ENCODE results near the gene DGCR2.
"Not testable (repeated sequence)": the region's sequence is repeated elsewhere in the genome, so short reads cannot be mapped to it uniquely, and the experiment has no call there.

DGCR2 gene

DNA sequence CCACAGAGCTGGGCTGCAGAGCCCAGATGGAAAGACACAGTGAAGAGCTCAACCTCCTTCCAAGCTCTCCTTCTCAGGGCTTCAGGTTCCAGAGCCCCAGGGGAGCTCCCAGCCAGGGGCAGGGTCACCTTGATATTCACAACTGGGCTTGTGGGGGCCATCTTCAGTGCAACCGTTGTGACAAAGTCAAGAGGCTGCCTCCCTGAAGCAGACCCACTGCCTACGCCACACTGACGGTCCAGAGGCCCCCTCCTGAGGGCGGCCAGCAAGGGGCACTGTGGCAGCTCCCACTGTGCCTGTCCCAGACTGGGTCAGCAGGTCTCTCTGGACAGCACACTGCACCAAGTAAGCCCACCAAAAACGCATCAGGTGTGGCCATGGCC, 84.1 kb downstream of the DGCR2 start:
- DNase-seq: no peak

DNA sequence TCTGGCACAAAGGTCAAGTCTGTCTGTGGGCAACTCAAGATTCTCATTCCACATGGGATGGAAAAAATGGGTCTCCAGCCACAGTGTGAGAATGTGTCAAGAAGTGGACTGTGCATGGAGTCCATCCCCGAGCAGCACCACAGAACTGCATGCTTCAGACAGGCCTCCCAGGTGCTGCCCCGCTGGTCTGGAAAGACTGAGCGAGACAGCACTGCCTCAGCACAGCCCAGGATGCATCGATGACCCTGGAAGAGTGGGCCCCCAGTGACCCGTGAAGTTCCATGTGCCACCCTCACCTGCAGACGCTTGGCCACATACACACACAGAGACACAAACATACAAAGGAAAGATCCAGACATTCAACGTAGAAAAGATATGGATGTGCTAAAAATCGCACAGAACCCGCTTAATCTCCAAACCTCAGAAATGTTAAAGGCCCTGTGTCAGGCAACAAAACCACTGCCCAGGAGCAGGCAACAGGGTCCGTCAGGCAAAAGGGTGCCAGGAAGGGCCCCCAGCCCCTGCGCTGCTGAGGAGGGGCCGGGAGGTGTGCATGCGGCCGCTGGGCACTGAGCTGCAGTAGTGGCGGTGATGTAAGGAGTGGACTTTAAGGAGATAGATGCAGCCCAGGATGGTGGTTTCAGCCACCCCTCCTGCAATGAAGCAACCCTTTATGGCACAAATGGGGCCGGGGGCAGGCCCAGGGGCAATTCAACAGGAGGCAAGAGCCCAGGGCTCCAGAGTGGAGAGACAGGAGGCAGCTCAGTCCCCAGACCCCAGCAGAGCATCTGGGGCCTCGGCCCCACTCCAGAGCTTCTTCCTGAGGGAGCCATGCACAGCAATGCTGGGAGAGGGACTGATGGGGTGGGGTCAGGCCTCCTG, 84.7 kb downstream of the DGCR2 start:
- no peak for DNase-seq

DNA sequence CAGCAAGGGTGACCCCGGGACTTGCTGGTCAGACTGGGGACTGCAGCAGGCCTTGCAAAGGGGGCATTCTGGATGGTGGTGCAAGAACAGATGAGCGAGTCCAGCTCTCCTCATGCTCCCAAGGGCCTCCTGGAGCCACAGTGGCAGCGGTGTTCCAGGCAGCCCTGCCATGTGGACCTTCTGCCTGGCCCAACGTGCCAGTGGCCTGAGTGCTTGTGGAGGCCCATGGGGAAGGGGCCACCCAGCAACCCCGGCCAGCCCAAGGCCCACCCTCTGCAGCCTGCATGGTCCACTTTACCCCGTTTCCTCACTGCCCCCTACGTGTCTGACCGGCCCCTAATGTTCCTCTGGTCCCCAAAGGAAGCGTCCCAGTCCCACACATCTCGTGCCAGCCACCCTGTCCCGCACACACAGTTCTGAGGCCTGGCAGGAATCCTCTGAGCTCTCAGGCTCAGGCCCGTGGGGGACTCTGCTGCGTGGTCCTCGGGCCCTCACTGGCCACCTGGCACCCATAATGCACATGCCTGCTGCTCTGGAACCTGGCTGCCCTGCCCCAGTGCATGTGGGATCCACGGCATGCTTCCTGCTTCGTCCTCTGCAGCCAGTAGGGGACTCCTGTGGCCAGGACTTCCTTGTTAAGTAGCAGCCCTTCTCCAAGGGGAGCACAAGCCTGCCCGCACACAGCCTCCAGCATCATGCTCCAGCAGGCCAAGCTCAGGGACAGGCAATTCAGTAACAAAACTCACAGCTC, 85.5 kb downstream of the DGCR2 start:
- no peak for DNase-seq

DNA sequence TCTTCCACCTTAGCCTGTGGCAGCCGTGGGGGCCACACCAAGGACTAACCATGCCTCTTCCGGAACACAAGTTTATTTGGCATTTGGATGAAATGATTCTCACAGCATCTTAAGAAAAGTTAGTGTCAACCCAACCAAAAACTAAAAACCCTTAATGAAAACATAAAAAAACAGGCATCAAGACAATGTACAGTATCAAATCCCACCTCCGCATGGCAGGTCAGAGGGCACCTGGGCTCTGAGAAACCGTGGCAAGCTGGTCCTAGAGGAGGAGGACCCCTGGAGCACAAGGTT, 86.0 kb downstream of the DGCR2 start:
- no peak for DNase-seq

DNA sequence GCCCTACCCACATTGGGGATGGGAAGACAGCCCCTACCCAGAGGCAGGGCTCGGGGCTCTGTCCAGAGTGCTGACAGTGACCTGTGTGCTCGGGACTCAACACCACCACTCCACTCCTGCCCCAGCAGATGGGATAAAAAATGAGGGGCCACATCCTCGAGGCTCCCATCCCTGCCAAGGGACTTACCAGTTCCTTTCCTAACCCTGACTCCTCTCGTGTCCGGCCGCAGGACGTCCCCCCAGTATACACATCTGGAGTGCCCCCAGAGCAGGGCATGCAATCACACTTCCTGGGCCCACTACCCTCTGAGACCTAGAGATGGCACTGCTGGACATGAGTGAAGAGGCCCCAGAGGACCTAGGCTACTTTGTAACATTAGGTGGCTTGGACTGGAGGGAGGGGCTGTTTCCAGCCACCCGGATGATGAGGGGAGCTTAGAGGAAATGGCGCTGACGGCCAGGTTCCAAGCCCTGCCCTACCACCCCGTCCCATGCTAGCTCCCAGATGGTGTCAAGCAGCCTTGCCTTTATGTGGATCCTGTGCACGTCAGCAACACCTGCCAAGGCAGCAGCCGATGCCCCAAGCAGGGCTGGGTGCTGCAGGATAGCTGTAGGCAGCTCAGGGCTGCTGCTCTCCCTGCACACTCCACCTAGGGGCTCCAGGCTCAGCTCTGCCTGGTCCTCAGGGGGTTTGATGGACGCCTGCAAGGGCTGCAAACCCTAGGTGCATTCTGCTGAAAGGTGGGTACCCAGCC, 86.6 kb downstream of the DGCR2 start:
- no peak for DNase-seq

DNA sequence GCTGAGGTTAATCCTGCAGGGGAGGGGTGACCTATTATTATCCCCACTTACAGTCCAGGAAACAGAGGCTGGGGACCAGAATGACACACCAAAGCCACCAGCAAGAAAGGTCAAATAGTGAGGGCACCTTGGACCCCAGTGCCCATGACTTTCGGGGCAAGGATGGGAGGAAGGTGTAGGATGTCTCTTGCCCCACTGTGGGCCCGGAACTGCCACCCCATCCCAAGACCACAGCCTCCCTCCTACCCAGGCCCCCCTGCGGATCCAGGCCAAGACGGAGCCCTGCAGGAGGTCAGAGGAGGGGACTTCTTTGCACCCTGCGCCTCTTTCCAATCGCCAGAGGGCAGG, 87.1 kb downstream of the DGCR2 start:
- DNase-seq: not testable (repeated sequence)

DNA sequence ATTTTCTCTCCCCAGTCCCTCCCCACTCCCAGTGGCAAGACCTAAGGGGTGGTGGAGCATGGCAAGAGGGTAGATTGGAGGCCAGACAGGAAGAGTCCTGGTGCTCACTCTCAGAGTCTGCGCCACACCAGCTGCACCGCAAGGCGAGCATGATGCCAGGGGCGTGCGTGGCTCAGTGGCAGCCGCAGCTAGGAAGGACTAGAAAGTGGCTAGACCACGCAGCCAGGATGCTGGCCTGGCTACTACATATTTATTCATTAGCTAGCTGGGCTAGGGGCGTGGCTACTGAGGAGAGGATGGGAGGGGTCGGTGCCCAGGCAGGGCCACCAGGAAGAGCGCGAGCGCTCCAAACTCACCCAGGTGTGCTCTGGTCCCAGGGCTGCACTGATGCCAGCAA, 87.5 kb downstream of the DGCR2 start:
- not testable (repeated sequence) for DNase-seq

DNA sequence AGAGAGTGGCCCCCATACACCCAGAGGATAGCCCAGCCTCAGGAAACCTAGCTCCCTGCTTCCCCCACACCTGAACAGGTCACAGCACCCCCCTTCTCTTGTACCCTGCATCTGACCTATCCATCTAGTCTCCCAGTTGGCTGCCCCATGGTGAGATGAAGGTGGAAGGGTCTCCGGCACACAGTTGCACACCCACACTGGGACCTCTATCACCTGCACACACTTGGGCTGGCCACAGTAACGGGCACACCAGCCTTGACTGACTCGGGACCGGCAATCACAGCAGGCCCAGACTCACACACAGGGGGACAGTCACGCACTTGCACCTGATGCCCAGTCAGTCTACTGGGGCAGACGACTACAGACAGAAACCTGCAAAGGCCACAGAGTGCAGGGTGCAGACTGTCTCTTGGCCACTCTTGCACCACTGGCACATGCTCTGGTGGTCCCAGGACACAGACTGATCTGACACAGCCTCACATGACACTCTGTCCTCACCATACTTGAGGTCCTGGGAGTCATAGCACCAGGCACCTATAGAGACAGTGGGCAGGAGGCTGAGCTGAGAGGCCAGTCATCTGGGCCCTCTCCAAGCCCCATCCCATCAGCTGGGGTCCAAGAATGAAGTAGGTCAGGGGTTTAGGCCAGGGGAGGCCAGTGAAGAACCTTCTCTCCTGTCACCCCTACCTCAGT, 88.0 kb downstream of the DGCR2 start:
- DNase-seq: not testable (repeated sequence)

DNA sequence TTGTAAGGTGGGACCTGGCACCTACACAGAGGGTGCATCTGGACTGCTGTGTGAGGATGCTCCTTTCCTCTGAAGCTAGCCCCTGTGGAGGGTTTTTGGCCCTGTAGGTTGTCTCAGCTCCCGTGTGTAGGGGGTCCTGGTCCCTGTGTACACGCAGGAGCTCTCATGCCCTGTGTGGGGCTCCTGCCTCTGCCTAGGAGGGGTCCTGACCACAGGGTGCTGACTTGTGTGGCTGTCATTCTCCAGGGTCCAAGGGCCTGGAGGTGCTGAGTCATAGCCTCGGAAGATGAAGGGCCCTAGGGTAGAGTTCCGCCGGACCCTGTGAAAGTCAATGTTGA, 88.7 kb downstream of the DGCR2 start:
- DNase-seq: not testable (repeated sequence)

DNA sequence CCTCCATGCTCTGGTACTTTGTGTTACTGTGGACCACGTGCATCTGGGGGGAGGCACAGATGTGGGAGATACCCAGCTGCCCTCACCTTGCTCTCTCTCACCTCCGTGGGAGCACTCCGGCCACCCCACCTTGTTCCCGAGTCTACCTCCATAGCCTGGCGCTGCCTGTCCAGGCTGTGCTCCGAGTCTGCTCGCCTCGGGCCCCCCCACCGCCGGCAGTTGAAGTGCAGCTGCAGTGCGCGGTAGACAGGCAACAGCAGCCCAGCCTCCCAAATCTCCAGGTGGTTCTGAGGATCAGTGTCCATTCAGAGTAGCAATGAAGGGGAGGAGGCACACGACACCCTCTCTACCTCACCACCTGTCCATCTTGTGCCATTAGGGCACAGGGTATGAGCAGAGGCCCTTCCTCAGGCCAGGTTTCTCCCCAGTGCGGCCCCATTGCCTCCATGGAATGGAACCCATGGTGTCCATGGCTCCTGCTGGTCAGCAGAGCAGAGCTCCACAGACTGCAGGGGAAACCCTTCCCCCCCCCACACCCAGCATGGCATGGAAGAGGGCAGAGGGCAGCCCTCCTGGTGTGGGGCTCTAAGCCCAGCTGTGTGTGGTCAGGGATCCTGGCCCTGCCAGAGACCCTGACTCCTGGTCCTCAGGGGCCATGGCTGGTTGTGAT, 89.2 kb downstream of the DGCR2 start:
- not testable (repeated sequence) for DNase-seq

DNA sequence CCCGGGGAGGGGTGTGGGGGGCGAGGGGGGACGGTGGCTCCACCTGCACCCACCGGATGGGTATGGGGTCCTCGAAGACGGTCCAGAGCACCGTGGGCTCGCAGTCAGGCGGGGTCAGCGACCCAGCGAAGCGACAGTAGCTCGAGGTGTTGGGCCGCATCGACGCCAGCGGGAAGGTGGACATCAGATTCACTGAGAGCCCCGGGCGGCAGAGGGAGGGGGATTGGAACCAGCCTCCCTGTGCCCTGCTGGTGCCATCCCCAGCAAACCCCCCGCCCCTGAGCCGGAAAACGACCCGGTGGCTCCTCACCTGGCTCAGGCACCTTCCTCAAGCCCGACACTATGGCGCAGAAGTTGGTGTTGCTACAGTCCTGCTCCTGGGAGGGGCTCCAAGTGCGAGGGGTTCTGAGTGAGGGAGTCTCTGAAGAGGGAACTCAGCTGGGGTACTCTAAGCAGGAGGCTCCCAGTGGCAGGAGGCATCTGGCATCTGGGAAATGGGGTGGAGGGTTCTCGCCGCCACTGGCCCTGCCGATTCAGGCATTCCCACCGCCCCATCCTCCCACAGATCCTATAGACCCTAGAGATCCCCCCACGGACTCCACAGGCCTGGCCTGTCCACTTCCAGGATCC, 89.9 kb downstream of the DGCR2 start:
- DNase-seq: not testable (repeated sequence)

DNA sequence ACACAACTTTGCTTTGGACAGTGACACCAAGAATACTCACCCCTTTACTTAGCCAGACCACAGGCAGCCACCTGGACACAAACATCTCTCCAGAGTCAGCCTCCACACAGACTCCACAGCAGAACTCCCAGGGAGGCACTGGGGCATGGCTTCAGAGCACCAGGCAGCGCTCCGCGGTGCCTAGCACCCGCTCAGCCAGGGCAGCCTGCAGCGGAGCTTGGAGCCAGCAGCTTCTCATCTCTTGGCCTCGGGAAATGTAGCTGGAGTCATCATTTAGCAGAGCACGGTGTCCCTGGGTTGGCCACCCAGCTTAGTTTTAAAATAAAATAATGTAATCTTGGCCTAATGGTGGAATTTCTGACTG, 91.3 kb downstream of the DGCR2 start:
- DNase-seq: not testable (repeated sequence)

DNA sequence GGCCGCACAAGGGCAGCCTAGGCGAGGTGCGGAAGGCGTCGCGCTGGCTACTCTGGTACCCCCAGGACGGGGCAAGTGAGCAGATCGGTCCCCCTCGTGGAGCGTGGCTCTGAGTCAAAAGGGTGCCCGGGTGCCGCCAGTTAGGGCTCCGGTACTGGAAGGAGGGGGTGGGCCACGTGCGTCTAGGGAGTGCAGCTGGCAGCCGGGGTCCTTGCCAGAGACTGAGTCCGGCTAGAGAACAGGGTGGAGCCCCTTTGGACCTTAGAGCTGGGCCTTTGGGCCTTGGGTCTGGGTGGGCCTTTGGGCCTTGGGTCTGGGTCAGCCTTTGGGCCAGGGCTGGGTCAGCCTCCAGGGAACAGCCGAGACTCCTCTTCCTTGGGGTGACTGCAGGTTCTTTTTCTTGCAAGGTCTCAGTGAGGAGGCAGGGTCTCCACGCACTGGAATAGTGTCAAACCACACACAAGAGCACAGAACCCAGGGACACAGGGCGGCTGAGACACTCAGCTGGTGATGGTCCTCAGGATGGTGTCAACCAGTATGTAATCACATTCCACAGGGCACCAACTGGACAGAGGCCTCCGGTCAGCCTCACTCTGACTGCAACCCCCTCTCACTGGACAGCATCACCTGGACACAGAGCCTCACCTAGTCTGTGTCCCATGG, 91.9 kb downstream of the DGCR2 start:
- DNase-seq: not testable (repeated sequence)

DNA sequence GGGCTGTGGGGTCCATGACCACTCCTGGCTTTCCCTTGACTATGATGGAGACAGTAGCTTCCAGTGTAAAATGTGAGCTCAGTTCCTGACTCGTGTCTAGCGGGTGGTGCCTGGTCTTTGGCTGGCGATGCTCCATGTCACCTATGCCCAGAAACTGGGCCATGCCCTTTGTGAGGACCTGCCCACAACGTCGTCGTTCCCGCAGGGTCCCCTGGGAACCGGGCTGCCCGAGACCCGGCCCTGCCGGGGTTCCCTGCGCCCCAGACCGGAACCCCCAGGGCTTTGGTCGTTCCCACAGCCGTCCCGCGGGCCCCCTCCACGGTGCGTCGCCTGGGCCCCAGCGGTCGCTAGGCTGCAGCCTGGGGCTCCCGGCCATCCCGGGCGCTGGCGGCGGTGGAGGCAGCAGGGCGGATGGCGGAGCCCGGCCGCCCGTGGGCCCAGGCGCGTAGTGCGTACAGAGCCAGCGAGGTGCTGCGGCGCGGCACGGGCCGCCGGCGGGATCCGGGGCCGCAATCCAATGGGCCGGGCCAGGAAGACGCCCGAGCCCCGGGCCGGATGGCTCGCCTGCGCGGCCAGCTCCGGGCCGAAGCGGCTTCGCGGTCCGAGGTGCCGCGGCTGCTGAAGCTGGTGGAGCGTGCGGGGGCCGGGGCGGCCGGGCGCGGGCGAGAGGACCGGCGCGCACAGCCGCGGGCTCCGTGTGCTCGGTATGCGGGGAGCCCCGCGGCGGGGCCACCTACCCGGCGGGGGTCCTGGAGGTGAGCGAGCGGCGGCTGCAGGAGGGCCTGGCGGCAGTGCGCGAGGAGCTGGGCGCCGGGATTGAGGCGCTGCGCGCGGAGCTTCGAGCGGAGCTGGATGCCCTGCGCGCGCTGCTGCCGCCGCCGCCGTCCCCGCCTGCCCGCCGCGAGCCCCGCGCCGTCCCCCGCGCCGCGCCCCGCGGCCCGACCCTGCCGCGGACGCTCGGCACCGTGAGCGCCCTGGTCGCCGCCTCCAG, 92.8 kb downstream of the DGCR2 start:
- DNase-seq: not testable (repeated sequence)

DNA sequence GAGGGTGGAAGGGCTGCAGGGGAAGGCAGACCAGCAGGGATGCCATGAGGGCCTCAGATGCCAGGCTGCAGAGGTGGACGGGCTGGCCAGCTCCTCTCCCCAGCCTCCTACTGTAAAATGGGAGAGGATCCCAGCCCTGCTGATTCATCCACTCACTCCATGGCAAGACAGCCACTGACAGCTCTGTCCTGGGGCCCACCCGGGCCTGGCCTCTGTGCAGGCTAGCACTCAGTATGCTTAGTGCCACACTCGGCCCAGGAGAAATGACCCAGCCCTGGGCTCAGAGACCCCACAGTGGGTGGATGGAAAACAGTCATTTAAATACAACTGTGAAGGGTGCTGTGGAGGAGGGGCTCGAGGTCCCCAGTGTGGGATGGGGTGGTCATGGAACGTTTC, 94.2 kb downstream of the DGCR2 start:
- not testable (repeated sequence) for DNase-seq

DNA sequence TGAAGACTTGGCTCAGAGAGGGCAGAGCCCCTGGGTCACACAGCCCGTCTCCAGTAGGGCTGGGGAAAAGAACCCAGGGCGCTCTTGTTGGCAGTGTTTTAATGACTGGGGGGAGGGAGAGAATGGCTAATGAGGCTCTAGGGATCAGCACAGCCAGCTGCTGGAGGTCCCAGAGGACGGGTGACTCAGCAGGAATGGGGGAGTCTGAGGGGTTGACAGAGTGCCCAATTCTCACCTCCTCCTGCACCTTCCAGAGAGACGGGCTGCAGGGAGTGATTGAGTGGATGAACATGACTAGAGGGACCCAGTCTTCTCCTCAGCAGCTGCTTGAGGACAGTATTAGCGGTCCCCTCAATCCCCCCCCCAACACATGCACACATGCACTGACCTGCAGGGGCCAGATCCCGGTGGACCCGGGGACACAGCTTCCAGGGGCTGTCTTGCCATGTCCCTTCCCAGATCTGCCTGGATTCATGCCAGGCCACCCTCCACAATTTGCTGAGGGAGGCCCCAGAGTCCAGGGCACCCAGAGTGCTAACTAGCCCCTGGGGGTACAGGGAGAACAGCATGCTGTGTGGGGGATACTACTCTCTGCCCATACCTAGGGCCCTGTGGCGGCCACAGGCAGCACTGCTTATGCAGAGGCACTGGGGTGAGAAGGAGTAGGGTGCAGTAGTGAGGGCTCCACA, 94.7 kb downstream of the DGCR2 start:
- DNase-seq: not testable (repeated sequence)

DNA sequence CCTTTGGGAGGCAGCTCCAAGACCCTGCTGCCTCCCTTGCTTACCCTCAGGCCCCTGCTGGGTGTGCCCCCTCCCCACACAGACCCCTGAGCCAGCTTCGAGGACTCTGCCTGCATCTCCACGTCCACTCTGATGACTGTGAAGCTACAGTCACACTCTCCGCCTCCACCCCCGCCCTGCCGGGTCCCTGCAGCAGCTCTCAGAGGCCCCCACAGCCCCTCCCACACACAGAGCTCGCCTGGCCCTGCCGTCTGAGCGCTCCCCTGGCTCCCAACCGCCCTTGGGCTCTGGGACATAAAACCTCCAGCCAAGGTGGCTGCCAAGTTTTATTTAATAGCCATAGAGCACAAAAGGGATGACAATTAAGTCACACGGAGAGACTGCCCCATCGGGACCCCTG, 96.1 kb downstream of the DGCR2 start:
- not testable (repeated sequence) for DNase-seq

DNA sequence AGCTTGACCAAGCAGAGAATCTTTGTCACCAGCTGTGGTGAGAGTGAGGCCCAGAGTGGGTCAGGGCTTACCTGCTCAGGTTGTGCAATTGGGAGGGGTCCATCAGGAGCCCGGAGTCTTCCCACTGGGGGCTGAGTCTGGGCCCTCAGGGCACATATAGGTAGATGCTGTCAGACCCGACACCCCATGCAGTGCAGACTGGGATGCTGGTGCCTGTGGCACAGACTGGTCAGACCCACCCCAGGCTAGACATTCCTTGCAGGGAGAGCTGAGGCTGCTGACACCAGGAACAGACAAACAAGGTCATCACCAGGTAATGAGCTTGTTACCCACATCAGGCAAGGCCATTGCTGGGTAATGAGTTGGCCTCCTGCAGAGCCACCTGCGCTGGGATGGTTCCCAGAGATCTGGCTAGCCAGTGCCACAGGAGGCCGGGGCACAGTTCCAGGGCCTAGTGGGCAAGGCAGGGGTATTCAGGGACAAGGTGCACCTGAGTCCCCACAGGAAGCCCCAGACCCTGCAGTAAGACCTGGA, 97.2 kb downstream of the DGCR2 start:
- DNase-seq: not testable (repeated sequence)

DNA sequence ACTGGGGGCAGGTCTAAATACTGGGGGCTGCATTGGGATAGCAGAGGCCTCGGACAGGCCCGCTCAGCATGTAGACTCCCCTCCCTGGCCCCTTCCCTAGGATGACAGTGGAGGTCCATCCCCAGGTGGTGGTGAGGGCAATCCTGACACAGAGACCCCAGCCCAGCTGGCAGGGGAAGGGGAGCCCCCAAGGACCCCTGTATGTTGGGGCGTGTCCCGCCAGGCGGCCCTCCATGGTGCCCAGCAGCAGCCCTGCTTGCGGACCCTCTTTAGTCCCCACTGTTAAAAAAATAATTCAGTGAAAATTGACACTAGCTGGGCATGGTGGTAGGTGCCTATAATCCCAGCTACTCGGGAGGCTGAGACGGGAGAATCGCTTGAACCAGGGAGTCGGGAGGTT, 98.3 kb downstream of the DGCR2 start:
- DNase-seq: not testable (repeated sequence)

All from amniotic stem cell (primary cell).